Measurements from ENCODE around the gene MARK2. TPM values are rescaled to one million over a fixed set of nuclear protein-coding genes. Genes with fewer than 3 reads are reported as not detected.

MARK2 gene
- polyA plus RNA-seq, 1 donor (not counting 4 experiments of a cell fraction or from before 2014, with no cell fraction given): 20.8 TPM

DNA sequence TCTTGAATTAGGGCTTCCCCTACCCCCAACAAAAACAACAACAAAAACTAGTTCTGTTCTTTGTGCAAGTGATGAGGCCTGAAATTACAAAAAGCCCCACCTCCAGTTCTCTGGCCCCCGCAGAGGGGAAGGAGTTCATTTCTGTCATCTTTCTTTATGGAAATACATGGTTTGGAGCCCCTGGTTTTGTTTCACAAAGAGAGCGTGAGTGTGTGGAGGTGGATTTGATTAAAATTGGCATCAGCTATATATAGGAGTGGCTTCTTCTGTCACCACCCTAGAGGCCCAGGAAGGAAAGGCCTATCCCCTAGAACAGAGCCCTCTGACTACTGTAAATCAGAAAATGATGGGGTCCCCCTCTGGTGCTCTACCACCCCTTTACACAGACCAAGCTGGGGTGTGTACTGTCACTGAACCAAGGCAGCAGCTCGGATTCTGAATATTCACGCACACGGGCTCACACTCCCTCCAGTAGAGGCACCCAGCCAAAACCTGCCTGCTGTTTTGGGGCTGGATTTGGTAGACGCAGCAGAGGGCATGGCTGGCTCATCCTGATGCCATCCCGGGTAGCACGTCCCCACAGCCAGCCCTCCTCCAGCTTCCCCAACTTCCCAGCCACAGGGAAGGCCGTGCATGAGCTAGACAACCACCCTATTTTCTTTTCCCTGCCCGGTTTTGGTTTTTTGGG, 58.7 kb downstream of the MARK2 start:
- Histone ChIP-seq H2AFZ (ENCODE audit: control insufficient read depth, low read length) (no peak overlapping the region), H3K79me2 (ENCODE audit: control insufficient read depth, insufficient read depth, low read length) (peaks cover 19% of the 10 kb centered on the region), H3K4me1 (ENCODE audit: control insufficient read depth, extremely low read depth, insufficient read depth, low read length) (no peaks in the 10 kb centered on the region), H3K27ac (ENCODE audit: control insufficient read depth, insufficient read depth, low read length) (no peak overlapping the region), H3K9me3 (ENCODE audit: control insufficient read depth, low read depth, low read length) (no peaks in the 10 kb centered on the region), H3K9ac (ENCODE audit: control insufficient read depth, extremely low read depth, insufficient read depth, low read length) (no peak overlapping the region), H3K27me3 (ENCODE audit: control insufficient read depth, extremely low read depth, insufficient read depth, low read length) (no peaks in the 10 kb centered on the region), H3K9me1 (ENCODE audit: control insufficient read depth, extremely low read depth, insufficient read depth, low read length) (no peaks in the 10 kb centered on the region), H3K4me3 (ENCODE audit: control insufficient read depth in 2 of 3, extremely low read depth in 1 of 3, insufficient read depth in 2 of 3, low read depth in 1 of 3, low read length in 3 of 3) (no peak overlapping the region), H3K4me2 (ENCODE audit: control insufficient read depth, extremely low read depth, insufficient read depth, low read depth, low read length) (no peak overlapping the region), H4K20me1 (ENCODE audit: control insufficient read depth, extremely low read depth, insufficient read depth, low read length) (peaks cover 3% of the 10 kb centered on the region), H3K36me3 (ENCODE audit: control insufficient read depth in 2 of 2, extremely low read depth in 1 of 2, insufficient read depth in 2 of 2, low read length in 2 of 2) (peaks cover 48 to 66% of the 10 kb centered on the region in 2 experiments)
- TF ChIP-seq, protein P1, sequence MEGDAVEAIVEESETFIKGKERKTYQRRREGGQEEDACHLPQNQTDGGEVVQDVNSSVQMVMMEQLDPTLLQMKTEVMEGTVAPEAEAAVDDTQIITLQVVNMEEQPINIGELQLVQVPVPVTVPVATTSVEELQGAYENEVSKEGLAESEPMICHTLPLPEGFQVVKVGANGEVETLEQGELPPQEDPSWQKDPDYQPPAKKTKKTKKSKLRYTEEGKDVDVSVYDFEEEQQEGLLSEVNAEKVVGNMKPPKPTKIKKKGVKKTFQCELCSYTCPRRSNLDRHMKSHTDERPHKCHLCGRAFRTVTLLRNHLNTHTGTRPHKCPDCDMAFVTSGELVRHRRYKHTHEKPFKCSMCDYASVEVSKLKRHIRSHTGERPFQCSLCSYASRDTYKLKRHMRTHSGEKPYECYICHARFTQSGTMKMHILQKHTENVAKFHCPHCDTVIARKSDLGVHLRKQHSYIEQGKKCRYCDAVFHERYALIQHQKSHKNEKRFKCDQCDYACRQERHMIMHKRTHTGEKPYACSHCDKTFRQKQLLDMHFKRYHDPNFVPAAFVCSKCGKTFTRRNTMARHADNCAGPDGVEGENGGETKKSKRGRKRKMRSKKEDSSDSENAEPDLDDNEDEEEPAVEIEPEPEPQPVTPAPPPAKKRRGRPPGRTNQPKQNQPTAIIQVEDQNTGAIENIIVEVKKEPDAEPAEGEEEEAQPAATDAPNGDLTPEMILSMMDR (optimal IDR thresholded peaks at IDR 0.05 in 1 of 3, IDR thresholded peaks at IDR 0.05 in 1 of 3, conservative IDR thresholded peaks at IDR 0.05 in 1 of 3; ENCODE audit: extremely low read depth in 1 of 3, insufficient read depth in 2 of 3, low read length in 3 of 3): no peak
- TF ChIP-seq EZH2 (IDR thresholded peaks at IDR 0.05; ENCODE audit: low read length): no peak
- DNase-seq (ENCODE audit: low read depth, low spot score): no peak
- dilution Hi-C loops (cut with MboI; ENCODE audit: extremely low pct_ligation_motif_present, low sequenced_read_pairs): no loop called here
- no peak for FAIRE-seq

DNA sequence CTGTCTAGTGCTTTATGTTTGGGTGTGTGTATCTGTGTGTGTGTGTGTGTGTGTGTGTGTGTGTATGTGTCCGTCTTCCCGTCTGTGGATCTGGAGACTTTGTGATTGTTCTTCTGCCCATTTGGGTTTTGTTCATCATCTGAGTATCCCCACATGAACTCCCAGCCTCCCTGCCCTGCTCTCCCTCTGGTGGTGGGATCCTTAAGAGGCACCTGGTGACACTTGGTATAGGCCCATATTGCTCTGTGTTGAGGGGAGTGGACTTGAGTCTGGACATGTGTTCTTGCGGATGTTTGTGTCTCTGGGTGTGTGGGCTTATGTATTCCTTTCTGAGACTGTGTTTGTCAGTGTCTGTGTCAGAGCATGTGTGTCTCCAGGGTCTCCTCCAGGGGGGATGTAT, 62.8 kb downstream of the MARK2 start:
- peaks cover 71 to 72% of the 10 kb centered on the region in 2 experiments for H3K36me3 ChIP-seq (ENCODE audit: control insufficient read depth in 2 of 2, extremely low read depth in 1 of 2, insufficient read depth in 2 of 2, low read length in 2 of 2)
- TF ChIP-seq, protein P1 (optimal IDR thresholded peaks at IDR 0.05 in 1 of 3, IDR thresholded peaks at IDR 0.05 in 1 of 3, conservative IDR thresholded peaks at IDR 0.05 in 1 of 3; ENCODE audit: extremely low read depth in 1 of 3, insufficient read depth in 2 of 3, low read length in 3 of 3): peak; percentile 33 to 47 (median 36)
- no peak for TF ChIP-seq EZH2 (IDR thresholded peaks at IDR 0.05; ENCODE audit: low read length)
- no peaks in the 10 kb centered on the region for H3K4me1 ChIP-seq (ENCODE audit: control insufficient read depth, extremely low read depth, insufficient read depth, low read length)
- no peak overlapping the region for H3K27ac ChIP-seq (ENCODE audit: control insufficient read depth, insufficient read depth, low read length)
- no peak overlapping the region for H3K4me2 ChIP-seq (ENCODE audit: control insufficient read depth, extremely low read depth, insufficient read depth, low read depth, low read length)
- no peaks in the 10 kb centered on the region for H3K79me2 ChIP-seq (ENCODE audit: control insufficient read depth, insufficient read depth, low read length)
- DNase-seq (ENCODE audit: low read depth, low spot score) (no peak), FAIRE-seq (no peak)
- H3K27me3 ChIP-seq (ENCODE audit: control insufficient read depth, extremely low read depth, insufficient read depth, low read length): no peaks in the 10 kb centered on the region
- no peaks in the 10 kb centered on the region for H4K20me1 ChIP-seq (ENCODE audit: control insufficient read depth, extremely low read depth, insufficient read depth, low read length)
- no peak overlapping the region for H3K9ac ChIP-seq (ENCODE audit: control insufficient read depth, extremely low read depth, insufficient read depth, low read length)
- dilution Hi-C loops (cut with MboI; ENCODE audit: extremely low pct_ligation_motif_present, low sequenced_read_pairs): no loop called here
- H3K4me3 ChIP-seq (ENCODE audit: control insufficient read depth in 2 of 3, extremely low read depth in 1 of 3, insufficient read depth in 2 of 3, low read depth in 1 of 3, low read length in 3 of 3): no peak overlapping the region
- H2AFZ ChIP-seq (ENCODE audit: control insufficient read depth, low read length): no peak overlapping the region
- no peaks in the 10 kb centered on the region for H3K9me3 ChIP-seq (ENCODE audit: control insufficient read depth, low read depth, low read length)
- no peaks in the 10 kb centered on the region for H3K9me1 ChIP-seq (ENCODE audit: control insufficient read depth, extremely low read depth, insufficient read depth, low read length)

Measured in keratinocyte (primary cell).